OCI-LY1 (cell line): Measurements from ENCODE around the gene PPP2R5B.

Source experiments
- H2AFZ ChIP-seq: fragments of 200-600 bp; sonication (generic), shearing (Covaris generic); 2 replicates; pipeline ENCODE4 v1.6.0; 2014; ENCODE audit warnings: antibody characterized with exemption, mild to moderate bottlenecking, low read length
- H3F3A ChIP-seq: fragments of 200-600 bp; sonication (generic), shearing (Covaris generic); 2 replicates; pipeline ENCODE4 v1.6.0; 2014; ENCODE audit warnings: mild to moderate bottlenecking, antibody characterized with exemption, low read length, moderate library complexity; ENCODE audit not compliant: insufficient read depth
- H3K27ac ChIP-seq: fragments of 200-600 bp; sonication (generic); 2 replicates; pipeline ENCODE4 v1.5.1; 2014; ENCODE audit warnings: low read length, mixed run types, mild to moderate bottlenecking, low read depth; ENCODE audit not compliant: poor library complexity, severe bottlenecking
- H3K27me3 ChIP-seq: fragments of 200-600 bp; sonication (generic); 2 replicates; pipeline ENCODE4 v1.6.0; 2014; ENCODE audit warnings: antibody characterized with exemption, mild to moderate bottlenecking, low read length, moderate library complexity; ENCODE audit not compliant: insufficient read depth
- H3K36me3 ChIP-seq: fragments of 200-600 bp; sonication (generic); 2 replicates; pipeline ENCODE4 v1.6.1; 2014; ENCODE audit warnings: mild to moderate bottlenecking, antibody characterized with exemption, low read length, moderate library complexity, mixed read lengths; ENCODE audit not compliant: insufficient read depth
- H3K4me1 ChIP-seq: fragments of 200-600 bp; sonication (generic); 2 replicates; pipeline ENCODE4 v1.5.1; 2014; ENCODE audit warnings: mild to moderate bottlenecking, low read length, moderate library complexity; ENCODE audit not compliant: insufficient read depth, severe bottlenecking
- H3K4me2 ChIP-seq: fragments of 200-600 bp; sonication (generic), shearing (Covaris generic); 2 replicates; pipeline ENCODE4 v1.6.1; 2014; ENCODE audit warnings: low read length
- H3K4me3 ChIP-seq: fragments of 200-600 bp; sonication (generic); 2 replicates; pipeline ENCODE4 v1.5.1; 2014; ENCODE audit warnings: low read length, low read depth, mild to moderate bottlenecking, mixed read lengths; ENCODE audit not compliant: poor library complexity, severe bottlenecking
- H3K79me2 ChIP-seq: fragments of 200-600 bp; shearing (Covaris generic); 2 replicates; pipeline ENCODE4 v1.6.1; 2016; ENCODE audit warnings: mixed run types, low read length, mixed read lengths; ENCODE audit not compliant: insufficient read depth
- H3K9ac ChIP-seq: fragments of 200-600 bp; sonication (generic), shearing (Covaris generic); 2 replicates; pipeline ENCODE4 v1.6.1; 2014; ENCODE audit warnings: mild to moderate bottlenecking, low read length, mixed read lengths
- H3K9me2 ChIP-seq: fragments of 200-600 bp; sonication (generic), shearing (Covaris generic); 2 replicates; pipeline ENCODE4 v1.6.1; 2014; ENCODE audit warnings: low read depth, mild to moderate bottlenecking, low read length, mixed read lengths
- H3K9me3 ChIP-seq: fragments of 200-600 bp; shearing (Covaris generic); 2 replicates; pipeline ENCODE4 v1.6.1; 2014; ENCODE audit warnings: low read length, mixed read lengths
- H4K20me1 ChIP-seq: fragments of 200-600 bp; sonication (generic), shearing (Covaris generic); 2 replicates; pipeline ENCODE4 v1.6.0; 2016; ENCODE audit warnings: mild to moderate bottlenecking, low read length; ENCODE audit not compliant: insufficient read depth
- EZH2 ChIP-seq: fragments of 200-600 bp; sonication (generic), shearing (Covaris generic); IDR thresholded peaks from 2 replicates; pipeline ENCODE4 v1.8.0; 2017; ENCODE audit warnings: borderline replicate concordance, mixed run types, mild to moderate bottlenecking, antibody characterized with exemption, low read length, moderate library complexity, mixed read lengths
- TF ChIP-seq, protein P1 (sequence below): fragments of 200-600 bp; sonication (generic), shearing (Covaris generic); IDR thresholded peaks from 2 replicates; pipeline ENCODE4 v1.5.1; 2017; ENCODE audit warnings: mild to moderate bottlenecking, antibody characterized with exemption, low read length, moderate library complexity, mixed read lengths

The PPP2R5B gene

DNA sequence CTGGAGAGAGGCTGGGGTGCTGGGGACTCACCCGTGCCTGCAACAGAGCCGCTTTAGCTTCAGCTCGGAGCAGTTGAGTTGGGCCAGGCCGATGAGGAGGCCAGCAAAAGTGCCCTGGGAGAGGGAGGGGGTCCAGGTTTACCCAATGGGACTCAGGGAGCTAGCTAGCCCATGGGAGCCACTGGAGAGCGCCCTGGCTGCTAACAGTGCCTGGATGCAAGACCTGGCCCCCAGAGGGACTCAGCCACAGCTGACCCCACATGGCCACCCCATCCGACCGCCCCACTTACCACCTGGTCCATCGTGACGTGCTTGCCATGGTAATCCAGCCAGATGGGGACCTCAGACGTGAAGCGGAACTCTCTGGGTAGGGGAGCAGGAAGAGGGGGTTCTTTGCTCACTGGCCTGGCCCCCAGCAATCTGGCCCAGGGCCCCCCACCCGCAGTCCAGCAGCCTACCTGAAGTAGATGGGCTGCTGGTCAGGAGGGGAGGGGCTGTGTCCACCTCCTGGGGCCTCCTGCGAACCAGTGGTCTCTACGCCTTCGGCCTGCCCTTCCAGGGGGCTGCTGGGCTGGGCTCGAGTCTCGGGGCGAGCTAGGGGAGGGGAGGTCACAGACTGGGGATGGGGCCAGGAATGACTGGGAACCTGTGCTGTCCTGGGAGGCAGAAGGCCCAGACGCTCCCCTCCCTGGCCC, 27.0 kb upstream of the PPP2R5B start:
- H3K4me2 ChIP-seq: no peak overlapping the region
- no peak for TF ChIP-seq EZH2
- TF ChIP-seq, protein P1, sequence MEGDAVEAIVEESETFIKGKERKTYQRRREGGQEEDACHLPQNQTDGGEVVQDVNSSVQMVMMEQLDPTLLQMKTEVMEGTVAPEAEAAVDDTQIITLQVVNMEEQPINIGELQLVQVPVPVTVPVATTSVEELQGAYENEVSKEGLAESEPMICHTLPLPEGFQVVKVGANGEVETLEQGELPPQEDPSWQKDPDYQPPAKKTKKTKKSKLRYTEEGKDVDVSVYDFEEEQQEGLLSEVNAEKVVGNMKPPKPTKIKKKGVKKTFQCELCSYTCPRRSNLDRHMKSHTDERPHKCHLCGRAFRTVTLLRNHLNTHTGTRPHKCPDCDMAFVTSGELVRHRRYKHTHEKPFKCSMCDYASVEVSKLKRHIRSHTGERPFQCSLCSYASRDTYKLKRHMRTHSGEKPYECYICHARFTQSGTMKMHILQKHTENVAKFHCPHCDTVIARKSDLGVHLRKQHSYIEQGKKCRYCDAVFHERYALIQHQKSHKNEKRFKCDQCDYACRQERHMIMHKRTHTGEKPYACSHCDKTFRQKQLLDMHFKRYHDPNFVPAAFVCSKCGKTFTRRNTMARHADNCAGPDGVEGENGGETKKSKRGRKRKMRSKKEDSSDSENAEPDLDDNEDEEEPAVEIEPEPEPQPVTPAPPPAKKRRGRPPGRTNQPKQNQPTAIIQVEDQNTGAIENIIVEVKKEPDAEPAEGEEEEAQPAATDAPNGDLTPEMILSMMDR: no peak
- H3K4me3 ChIP-seq: no peak overlapping the region
- no peaks in the 10 kb centered on the region for H3K79me2 ChIP-seq
- H4K20me1 ChIP-seq: no peaks in the 10 kb centered on the region
- no peak overlapping the region for H3K27ac ChIP-seq
- no peak overlapping the region for H2AFZ ChIP-seq
- no peaks in the 10 kb centered on the region for H3K27me3 ChIP-seq
- peaks cover 21% of the 10 kb centered on the region for H3K4me1 ChIP-seq
- H3K9ac ChIP-seq: no peak overlapping the region
- no peaks in the 10 kb centered on the region for H3K9me3 ChIP-seq
- H3K9me2 ChIP-seq: no peaks in the 10 kb centered on the region
- no peaks in the 10 kb centered on the region for H3F3A ChIP-seq
- H3K36me3 ChIP-seq: peaks cover 39% of the 10 kb centered on the region

DNA sequence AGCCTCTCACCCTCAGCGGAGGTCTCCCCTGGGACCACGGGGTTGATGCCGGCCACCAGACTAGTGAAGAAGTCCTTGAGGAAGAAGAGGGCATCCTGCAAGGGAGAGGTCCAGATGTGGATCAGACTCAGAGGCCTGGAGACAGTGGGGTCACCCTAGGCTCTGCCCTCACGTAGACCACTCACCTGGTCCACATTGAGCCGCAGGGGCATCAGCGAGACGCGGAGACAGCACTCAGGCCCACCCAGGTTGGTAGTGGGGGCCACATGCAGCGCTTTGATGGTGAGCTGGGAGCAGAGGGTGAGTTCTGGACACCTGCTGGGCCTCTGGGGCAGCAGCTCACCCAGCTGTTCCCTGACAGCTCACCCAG, 26.4 kb upstream of the PPP2R5B start:
- Histone ChIP-seq H3K4me1 (peaks cover 16% of the 10 kb centered on the region), H3K9me2 (no peaks in the 10 kb centered on the region), H3K9me3 (no peaks in the 10 kb centered on the region), H3K27ac (no peak overlapping the region), H3K79me2 (no peaks in the 10 kb centered on the region), H3K9ac (no peak overlapping the region), H3K4me2 (no peak overlapping the region), H2AFZ (no peak overlapping the region), H3K36me3 (peaks cover 41% of the 10 kb centered on the region), H3K4me3 (no peak overlapping the region), H4K20me1 (no peaks in the 10 kb centered on the region), H3K27me3 (no peaks in the 10 kb centered on the region), H3F3A (no peaks in the 10 kb centered on the region)
- TF ChIP-seq, protein P1: no peak
- no peak for TF ChIP-seq EZH2

DNA sequence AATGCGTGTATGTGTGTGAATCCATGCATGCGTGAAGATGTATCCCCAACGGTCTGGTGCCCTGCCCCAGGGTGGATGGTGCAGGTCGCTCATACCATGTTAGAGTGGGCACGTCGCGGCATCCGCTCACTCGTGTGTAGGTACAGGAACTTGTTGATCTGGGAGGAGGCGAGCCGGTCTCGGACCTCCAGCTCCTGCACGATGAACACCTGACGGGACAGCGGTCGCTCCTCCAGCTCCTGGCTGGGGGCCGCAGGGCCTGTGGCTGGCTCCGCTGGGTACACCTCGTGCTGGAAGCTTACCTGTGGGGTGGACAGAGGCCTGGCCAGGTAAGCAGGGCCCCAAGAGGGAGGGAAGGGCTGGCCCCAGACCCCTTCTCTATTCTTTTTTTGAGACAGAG, 25.9 kb upstream of the PPP2R5B start:
- Histone ChIP-seq H4K20me1 (no peaks in the 10 kb centered on the region), H3K4me2 (no peak overlapping the region), H2AFZ (no peak overlapping the region), H3K36me3 (peaks cover 45% of the 10 kb centered on the region), H3K9me3 (no peaks in the 10 kb centered on the region), H3K4me1 (peaks cover 14% of the 10 kb centered on the region), H3K27ac (no peak overlapping the region), H3K27me3 (no peaks in the 10 kb centered on the region), H3F3A (no peaks in the 10 kb centered on the region), H3K4me3 (no peak overlapping the region), H3K9ac (no peak overlapping the region), H3K9me2 (no peaks in the 10 kb centered on the region), H3K79me2 (no peaks in the 10 kb centered on the region)
- TF ChIP-seq, protein P1: no peak
- no peak for TF ChIP-seq EZH2
